IMR-90 (cell line): ENCODE measurements around the gene GRID1. TPM values are rescaled to one million over a fixed set of nuclear protein-coding genes. Genes with fewer than 3 reads are reported as not detected.

Source experiments
- ATAC-seq: fragments of 200-7000 bp; cut with Tn5 transposase; 2 replicates; pipeline ENCODE4 v1.9.1; 2020; ENCODE audit warnings: low read depth, mild to moderate bottlenecking, moderate library complexity
- BruUV-seq: library from RNA; stranded (reverse); fragments of 400-500 nt; replicated peaks from 2 replicates; lab custom pipeline; 2021; lab: Mats Ljungman, UMichigan
- CTCF ChIA-PET: fragments of 300-600 bp; formaldehyde crosslinking; extraction: SDS; loops from one replicate; lab custom pipeline; 2021; ENCODE audit warnings: antibody characterized with exemption; lab: Yijun Ruan, JAX
- POLR2A ChIA-PET: fragments of 300-600 bp; sonication (Branson Sonifier 250); formaldehyde crosslinking; loops from one replicate; lab custom pipeline; 2022; ENCODE audit warnings: antibody characterized with exemption; ENCODE audit not compliant: unreplicated experiment; lab: Charles Lee
- DNase-seq: peaks from one replicate; pipeline ENCODE4 v3.0.0; 2013
- H2AFZ ChIP-seq: replicated peaks from 2 replicates; pipeline ENCODE3; 2013; ENCODE audit warnings: low read length, mild to moderate bottlenecking; ENCODE audit not compliant: poor library complexity
- H2AK5ac ChIP-seq: 2 replicates; pipeline ENCODE4 v1.6.1; 2013; ENCODE audit warnings: low read depth, low read length, inconsistent platforms
- H2AK9ac ChIP-seq: replicated peaks from 2 replicates; pipeline ENCODE3; 2013; ENCODE audit warnings: mild to moderate bottlenecking, low read depth, low read length, moderate library complexity; ENCODE audit not compliant: poor library complexity
- H2BK120ac ChIP-seq: 2 replicates; pipeline ENCODE4 v1.6.1; 2013; ENCODE audit warnings: low read depth, low read length, inconsistent platforms
- H2BK15ac ChIP-seq: 3 replicates; pipeline ENCODE4 v1.6.1; 2013; ENCODE audit warnings: low read depth, low read length, inconsistent platforms
- H2BK20ac ChIP-seq: 2 replicates; pipeline ENCODE4 v1.6.1; 2013; ENCODE audit warnings: low read depth, mild to moderate bottlenecking, inconsistent platforms, low read length, moderate library complexity
- H2BK5ac ChIP-seq: 2 replicates; pipeline ENCODE4 v1.6.1; 2013; ENCODE audit warnings: mild to moderate bottlenecking, low read depth, low read length, inconsistent platforms; ENCODE audit not compliant: poor library complexity, severe bottlenecking
- H3K14ac ChIP-seq: replicated peaks from 2 replicates; pipeline ENCODE4 v1.6.1; 2013; ENCODE audit warnings: low read depth, low read length, inconsistent platforms
- H3K18ac ChIP-seq: 2 replicates; pipeline ENCODE4 v1.6.1; 2013; ENCODE audit warnings: low read depth, low read length, control low read depth
- H3K23ac ChIP-seq: 2 replicates; pipeline ENCODE4 v1.6.1; 2013; ENCODE audit warnings: low read depth, low read length, inconsistent platforms
- H3K27ac ChIP-seq: 2 replicates; pipeline ENCODE4 v1.5.1; 2013; ENCODE audit warnings: mild to moderate bottlenecking, control low read depth, low read length; ENCODE audit not compliant: insufficient read depth
- H3K27me3 ChIP-seq: 2 replicates; pipeline ENCODE4 v1.6.1; 2013; ENCODE audit warnings: low read length; ENCODE audit not compliant: control insufficient read depth, insufficient read depth
- H3K36me3 ChIP-seq: 2 replicates; pipeline ENCODE4 v1.6.1; 2013; ENCODE audit warnings: low read length, mixed read lengths; ENCODE audit not compliant: control insufficient read depth, insufficient read depth
- H3K4ac ChIP-seq: 2 replicates; pipeline ENCODE4 v1.6.1; 2013; ENCODE audit warnings: low read depth, low read length, inconsistent platforms
- H3K4me1 ChIP-seq: 2 replicates; pipeline ENCODE4 v1.6.1; 2013; ENCODE audit warnings: low read length, mixed read lengths; ENCODE audit not compliant: control insufficient read depth, insufficient read depth
- H3K4me2 ChIP-seq: 2 replicates; pipeline ENCODE4 v1.6.1; 2013; ENCODE audit warnings: low read depth, mild to moderate bottlenecking, control low read depth, low read length, moderate library complexity
- H3K4me3 ChIP-seq: 2 replicates; pipeline ENCODE4 v1.5.1; 2013; ENCODE audit warnings: low read depth, mild to moderate bottlenecking, control low read depth, low read length, moderate library complexity; ENCODE audit not compliant: insufficient read depth
- H3K56ac ChIP-seq: 2 replicates; pipeline ENCODE4 v1.6.1; 2013; ENCODE audit warnings: low read length, inconsistent platforms; ENCODE audit not compliant: insufficient read depth; ENCODE audit errors: extremely low read depth
- H3K79me1 ChIP-seq, 2 experiments: 2 replicates each; pipeline ENCODE4 v1.6.1; 2013; ENCODE audit warnings: low read length in 2 of 2, inconsistent platforms in 1 of 2, low read depth in 1 of 2
- H3K9ac ChIP-seq: 2 replicates; pipeline ENCODE4 v1.6.1; 2013; ENCODE audit warnings: low read depth, low read length, control low read depth
- H3K9me1 ChIP-seq: 2 replicates; pipeline ENCODE4 v1.6.1; 2013; ENCODE audit warnings: low read length, inconsistent platforms; ENCODE audit not compliant: insufficient read depth
- H3K9me3 ChIP-seq: 2 replicates; pipeline ENCODE4 v1.6.1; 2013; ENCODE audit warnings: low read length; ENCODE audit not compliant: control insufficient read depth, insufficient read depth
- H4K20me1 ChIP-seq: 2 replicates; pipeline ENCODE4 v1.6.1; 2013; ENCODE audit warnings: low read length, inconsistent platforms; ENCODE audit not compliant: insufficient read depth
- H4K5ac ChIP-seq: 2 replicates; pipeline ENCODE4 v1.6.1; 2013; ENCODE audit warnings: mild to moderate bottlenecking, low read depth, low read length, control low read depth
- H4K8ac ChIP-seq, 2 experiments: 2 replicates each; pipeline ENCODE4 v1.6.1; 2013; ENCODE audit warnings: low read depth in 2 of 2, low read length in 2 of 2, control low read depth in 1 of 2, inconsistent platforms in 1 of 2
- H4K91ac ChIP-seq: 2 replicates; pipeline ENCODE4 v1.6.1; 2013; ENCODE audit warnings: low read depth, low read length, inconsistent platforms; ENCODE audit not compliant: insufficient read depth
- CEBPB ChIP-seq: IDR thresholded peaks from 2 replicates; pipeline ENCODE4 v1.6.1; 2012; ENCODE audit warnings: low read depth, low read length, improper control_type of control experiment
- CTCF ChIP-seq: conservative IDR thresholded peaks from 2 replicates; pipeline ENCODE4 v1.5.1; 2012; ENCODE audit warnings: mild to moderate bottlenecking, low read depth, low read length, improper control_type of control experiment
- ELK1 ChIP-seq: fragments of 150-350 bp; IDR thresholded peaks from 2 replicates; pipeline ENCODE4 v1.6.1; 2016; ENCODE audit warnings: low read depth, mild to moderate bottlenecking, low read length, moderate library complexity, borderline replicate concordance
- MAZ ChIP-seq: IDR thresholded peaks from 2 replicates; pipeline ENCODE4 v1.6.1; 2012; ENCODE audit warnings: low read depth, mild to moderate bottlenecking, low read length, improper control_type of control experiment, moderate library complexity, borderline replicate concordance
- MXI1 ChIP-seq: IDR thresholded peaks from 2 replicates; pipeline ENCODE4 v1.6.1; 2012; ENCODE audit warnings: low read depth, mild to moderate bottlenecking, low read length, moderate library complexity, borderline replicate concordance
- RAD21 ChIP-seq: IDR thresholded peaks from 2 replicates; pipeline ENCODE4 v1.6.1; 2012; ENCODE audit warnings: low read length, improper control_type of control experiment
- RFX5 ChIP-seq: IDR thresholded peaks from 2 replicates; pipeline ENCODE4 v1.8.0; 2012; ENCODE audit warnings: low read depth, mild to moderate bottlenecking, low read length, moderate library complexity
- SMC3 ChIP-seq: fragments of 150-350 bp; IDR thresholded peaks from 2 replicates; pipeline ENCODE4 v1.6.1; 2016; ENCODE audit warnings: low read depth, mild to moderate bottlenecking, antibody characterized with exemption, low read length, moderate library complexity
- WGBS, 2 experiments: methylation state at CpG; one replicate each; pipeline versions ENCODE4 v1.1.5 to v1.1.7; 2013; ENCODE audit warnings: missing lambda C conversion rate in 2 of 2; ENCODE audit not compliant: insufficient read length in 1 of 2; ENCODE audit errors: extremely low coverage in 2 of 2; 5-methylcytosine and 5-hydroxymethylcytosine counted together
- dilution Hi-C: fragments of 300-500 bp; cut with HindIII; formaldehyde crosslinking; loops from one replicate; pipeline ENCODE4 v1.14.3; 2018; ENCODE audit warnings: low sequenced_read_pairs; ENCODE audit not compliant: unreplicated experiment
- in situ Hi-C: fragments of 300-500 bp; cut with MboI; formaldehyde crosslinking; loops from 3 replicates; pipeline ENCODE4 v1.14.3; 2019; ENCODE audit warnings: low sequenced_read_pairs, inconsistent platforms, mixed read lengths
- intact Hi-C: fragments of 100-400 bp; cut with micrococcal nuclease; formaldehyde crosslinking; loops from 2 replicates; pipeline ENCODE4 v1.10.0; 2022
- polyA plus RNA-seq, 3 experiments: library from polyadenylated mRNA; depleted of rRNA; stranded (reverse); fragments of >200 nt; gene quantifications; 2 replicates each; pipeline ENCODE4 v1.2.3, GENCODE V29; 2012; ENCODE audit warnings: low replicate concordance in 1 of 3
- total RNA-seq: library from RNA; depleted of rRNA; stranded (reverse); fragments of >200 nt; gene quantifications from 2 replicates; pipeline ENCODE4 v1.2.3, GENCODE V29; 2012

Gene GRID1
- total and polyA plus RNA-seq, 2 of the 4 experiments (the other 2 are of a cell fraction), result not detected

GRCh38 chr10:85916286-85916685 lies 450.3 kb downstream of the GRID1 start:
- intact Hi-C loops (no loop called here), dilution Hi-C loops (no loop called here), in situ Hi-C loops (no loop called here)
- Histone ChIP-seq H3K9me3 (peaks cover 25% of the 10 kb centered on the region), H3K36me3 (no peaks in the 10 kb centered on the region), H4K91ac (no peak overlapping the region), H3K4me2 (no peak overlapping the region), H3K4ac (no peak overlapping the region), H4K20me1 (no peaks in the 10 kb centered on the region), H2BK20ac (no peak overlapping the region), H2AK5ac (no peak overlapping the region), H2BK120ac (no peak overlapping the region), H3K14ac (no peak overlapping the region), H2BK5ac (no peak overlapping the region), H2AK9ac (no peak overlapping the region), H4K5ac (no peak overlapping the region), H4K8ac (no peak overlapping the region), H3K9me1 (no peaks in the 10 kb centered on the region), H3K4me3 (no peak overlapping the region), H3K4me1 (no peaks in the 10 kb centered on the region), H3K23ac (no peak overlapping the region), H2BK15ac (no peak overlapping the region), H3K18ac (no peak overlapping the region), H3K56ac (no peak overlapping the region), H3K79me1 (no peaks in the 10 kb centered on the region), H3K27me3 (no peaks in the 10 kb centered on the region), H3K9ac (no peak overlapping the region), H2AFZ (no peak overlapping the region), H3K27ac (no peak overlapping the region)
- ATAC-seq (no peak), DNase-seq (no peak)
- TF ChIP-seq RAD21, result no peak
- no peak for TF ChIP-seq CEBPB
- no peak for TF ChIP-seq CTCF
- TF ChIP-seq MAZ, result no peak
- TF ChIP-seq MXI1, result no peak
- no peak for TF ChIP-seq SMC3
- TF ChIP-seq ELK1, result no peak
- TF ChIP-seq RFX5, result no peak
- ChIA-PET CTCF (no interaction called here), POLR2A (no interaction called here)
- BruUV-seq, result no TSS peak
- no CpG with 5 or more reads among the region's 5 CpGs for WGBS, 2 experiments
